ENCODE measurements around the gene PPP4R2.

DNA sequence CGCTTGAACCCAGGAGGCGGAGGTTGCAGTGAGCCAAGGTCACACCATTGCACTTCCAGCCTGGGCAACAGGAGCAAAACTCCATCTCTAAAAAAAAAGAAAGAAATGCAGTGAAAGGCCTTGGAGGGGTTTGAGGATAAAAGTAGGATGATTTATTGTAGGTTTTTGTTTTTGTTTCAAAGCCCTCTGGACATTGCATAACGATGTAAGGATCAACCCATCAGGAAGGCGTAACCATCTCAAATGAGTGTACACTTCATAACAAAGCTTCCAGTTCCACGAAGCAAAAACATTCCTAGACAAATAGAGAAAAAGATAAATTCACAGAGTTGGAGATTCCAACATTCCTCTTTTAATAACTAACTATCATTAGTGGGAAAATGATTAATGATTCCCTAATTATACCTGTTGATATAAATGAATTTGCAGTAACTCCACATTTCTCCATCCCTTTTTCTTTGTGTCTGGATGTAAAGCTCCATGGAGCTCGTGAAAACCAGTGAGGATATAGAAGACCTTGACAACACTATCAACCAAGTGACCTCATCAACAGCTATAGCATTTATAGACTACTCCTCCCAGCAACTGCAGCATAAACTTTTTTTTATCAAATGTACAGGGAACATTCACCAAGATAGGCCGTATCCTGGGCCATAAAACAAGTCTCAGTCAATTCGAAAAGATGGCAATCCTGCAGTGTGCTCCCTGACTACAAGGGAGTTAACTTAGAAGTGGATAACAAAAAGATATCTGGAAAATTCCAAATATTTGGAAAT, 48.7 kb upstream of the PPP4R2 start:
- TF ChIP-seq, protein P1, sequence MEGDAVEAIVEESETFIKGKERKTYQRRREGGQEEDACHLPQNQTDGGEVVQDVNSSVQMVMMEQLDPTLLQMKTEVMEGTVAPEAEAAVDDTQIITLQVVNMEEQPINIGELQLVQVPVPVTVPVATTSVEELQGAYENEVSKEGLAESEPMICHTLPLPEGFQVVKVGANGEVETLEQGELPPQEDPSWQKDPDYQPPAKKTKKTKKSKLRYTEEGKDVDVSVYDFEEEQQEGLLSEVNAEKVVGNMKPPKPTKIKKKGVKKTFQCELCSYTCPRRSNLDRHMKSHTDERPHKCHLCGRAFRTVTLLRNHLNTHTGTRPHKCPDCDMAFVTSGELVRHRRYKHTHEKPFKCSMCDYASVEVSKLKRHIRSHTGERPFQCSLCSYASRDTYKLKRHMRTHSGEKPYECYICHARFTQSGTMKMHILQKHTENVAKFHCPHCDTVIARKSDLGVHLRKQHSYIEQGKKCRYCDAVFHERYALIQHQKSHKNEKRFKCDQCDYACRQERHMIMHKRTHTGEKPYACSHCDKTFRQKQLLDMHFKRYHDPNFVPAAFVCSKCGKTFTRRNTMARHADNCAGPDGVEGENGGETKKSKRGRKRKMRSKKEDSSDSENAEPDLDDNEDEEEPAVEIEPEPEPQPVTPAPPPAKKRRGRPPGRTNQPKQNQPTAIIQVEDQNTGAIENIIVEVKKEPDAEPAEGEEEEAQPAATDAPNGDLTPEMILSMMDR (conservative IDR thresholded peaks at IDR 0.05; ENCODE audit: low read depth, low read length): no peak
- no peak for TF ChIP-seq EZH2phosphoT487 (IDR thresholded peaks at IDR 0.05; ENCODE audit: borderline replicate concordance, low read length)

Data from PC-3 (cell line).